BE2C (cell line): ENCODE results near the gene RECQL.

Experiments used
- DNase-seq: peaks from one replicate; pipeline ENCODE4 v3.0.0-alpha.2; 2020
- H3K27me3 ChIP-seq: fragments of 250-450 bp; sonication (Bioruptor Pico); 2 replicates; pipeline ENCODE4 v1.5.1; 2020; ENCODE audit warnings: mild to moderate bottlenecking
- H3K36me3 ChIP-seq: fragments of 250-450 bp; sonication (Bioruptor Pico); 2 replicates; pipeline ENCODE4 v1.5.1; 2020; ENCODE audit warnings: mild to moderate bottlenecking
- H3K4me1 ChIP-seq: fragments of 250-450 bp; sonication (Bioruptor Pico); 2 replicates; pipeline ENCODE4 v1.5.1; 2020
- H3K4me3 ChIP-seq: 2 replicates; pipeline ENCODE4 v1.5.1; 2011; ENCODE audit warnings: low read depth, low read length
- H3K9me3 ChIP-seq: fragments of 250-450 bp; sonication (Bioruptor Pico); 2 replicates; pipeline ENCODE4 v1.5.1; 2020
- TF ChIP-seq, protein P1 (sequence below): IDR thresholded peaks from 2 replicates; pipeline ENCODE4 v1.5.1; 2012; ENCODE audit warnings: mild to moderate bottlenecking, low read depth, low read length

The RECQL gene

DNA sequence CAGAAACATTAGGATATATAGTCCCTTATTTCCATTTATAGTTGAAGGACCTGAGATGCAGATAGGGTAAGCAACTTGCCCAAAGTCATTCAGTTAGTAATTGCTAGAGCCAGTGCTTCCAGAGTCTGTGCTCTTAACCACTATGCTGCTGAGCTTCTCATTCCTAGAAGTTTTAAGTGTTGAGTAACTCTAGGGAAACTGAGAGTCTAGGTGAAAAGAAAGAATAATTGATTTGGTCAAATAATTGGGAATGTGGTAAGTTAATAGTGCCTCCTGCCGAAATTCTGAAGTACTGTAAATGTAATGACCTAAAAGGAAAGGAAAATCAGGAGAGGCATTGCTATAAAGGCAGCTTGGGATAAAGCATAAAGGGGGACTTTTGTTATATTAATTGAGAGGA, 49.9 kb downstream of the RECQL start:
- DNase-seq: no peak
- no peaks in the 10 kb centered on the region for H3K36me3 ChIP-seq

DNA sequence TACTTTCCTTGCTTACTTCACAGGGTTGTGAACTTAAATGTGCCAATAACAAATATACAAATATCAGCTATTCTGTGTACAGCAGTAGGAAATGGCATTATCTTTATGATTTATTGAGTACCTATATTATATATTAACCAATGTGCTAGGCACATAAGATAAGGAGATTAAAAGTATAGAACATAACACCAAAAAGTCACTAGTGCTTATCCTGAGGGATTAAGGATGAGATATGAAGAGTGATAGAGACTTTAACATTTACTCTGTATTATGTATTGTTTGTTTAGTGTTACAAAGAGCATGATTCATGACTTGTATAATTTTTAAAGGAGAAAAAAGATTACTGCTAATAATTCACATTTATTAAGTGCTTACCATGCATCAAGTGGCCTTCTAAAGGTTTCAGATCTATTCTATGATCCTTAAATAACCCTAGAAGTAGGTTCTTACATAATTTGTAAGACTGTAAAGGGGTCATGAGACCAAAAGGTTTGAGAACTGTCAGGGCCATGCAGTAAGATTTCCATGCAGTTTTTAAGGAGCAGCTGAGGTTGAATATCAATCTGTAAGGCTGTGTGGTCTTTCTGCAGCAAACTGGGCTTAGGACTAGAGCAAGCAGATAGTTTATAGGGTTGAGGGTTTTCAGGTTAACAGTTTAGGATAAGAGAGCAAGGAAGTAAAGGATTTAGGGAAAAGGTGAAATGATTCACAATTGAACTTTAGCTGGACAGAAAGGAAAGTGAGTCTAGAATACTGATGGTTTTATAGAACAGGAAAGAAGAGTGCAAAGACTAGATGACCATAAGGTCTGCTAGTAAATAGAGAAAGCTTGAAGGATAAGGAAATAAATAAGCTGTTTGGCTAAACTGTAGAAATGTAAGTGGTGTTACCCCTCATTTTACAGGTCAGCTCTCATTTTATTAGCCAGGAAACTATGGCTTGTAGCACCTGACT, 57.0 kb downstream of the RECQL start:
- Histone ChIP-seq H3K4me1 (no peaks in the 10 kb centered on the region), H3K9me3 (no peaks in the 10 kb centered on the region), H3K36me3 (no peaks in the 10 kb centered on the region), H3K27me3 (no peaks in the 10 kb centered on the region), H3K4me3 (no peak overlapping the region)
- TF ChIP-seq, protein P1, sequence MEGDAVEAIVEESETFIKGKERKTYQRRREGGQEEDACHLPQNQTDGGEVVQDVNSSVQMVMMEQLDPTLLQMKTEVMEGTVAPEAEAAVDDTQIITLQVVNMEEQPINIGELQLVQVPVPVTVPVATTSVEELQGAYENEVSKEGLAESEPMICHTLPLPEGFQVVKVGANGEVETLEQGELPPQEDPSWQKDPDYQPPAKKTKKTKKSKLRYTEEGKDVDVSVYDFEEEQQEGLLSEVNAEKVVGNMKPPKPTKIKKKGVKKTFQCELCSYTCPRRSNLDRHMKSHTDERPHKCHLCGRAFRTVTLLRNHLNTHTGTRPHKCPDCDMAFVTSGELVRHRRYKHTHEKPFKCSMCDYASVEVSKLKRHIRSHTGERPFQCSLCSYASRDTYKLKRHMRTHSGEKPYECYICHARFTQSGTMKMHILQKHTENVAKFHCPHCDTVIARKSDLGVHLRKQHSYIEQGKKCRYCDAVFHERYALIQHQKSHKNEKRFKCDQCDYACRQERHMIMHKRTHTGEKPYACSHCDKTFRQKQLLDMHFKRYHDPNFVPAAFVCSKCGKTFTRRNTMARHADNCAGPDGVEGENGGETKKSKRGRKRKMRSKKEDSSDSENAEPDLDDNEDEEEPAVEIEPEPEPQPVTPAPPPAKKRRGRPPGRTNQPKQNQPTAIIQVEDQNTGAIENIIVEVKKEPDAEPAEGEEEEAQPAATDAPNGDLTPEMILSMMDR: no peak
- DNase-seq: no peak

More for the DNA sequence above, 49.9 kb downstream of the RECQL start:
- no peak overlapping the region for H3K4me3 ChIP-seq
- no peaks in the 10 kb centered on the region for H3K4me1 ChIP-seq
- TF ChIP-seq, protein P1: 0 out of 2 replicates have a peak, but pooled peaks have one; percentile 4
- no peaks in the 10 kb centered on the region for H3K9me3 ChIP-seq
- H3K27me3 ChIP-seq: no peaks in the 10 kb centered on the region

DNA sequence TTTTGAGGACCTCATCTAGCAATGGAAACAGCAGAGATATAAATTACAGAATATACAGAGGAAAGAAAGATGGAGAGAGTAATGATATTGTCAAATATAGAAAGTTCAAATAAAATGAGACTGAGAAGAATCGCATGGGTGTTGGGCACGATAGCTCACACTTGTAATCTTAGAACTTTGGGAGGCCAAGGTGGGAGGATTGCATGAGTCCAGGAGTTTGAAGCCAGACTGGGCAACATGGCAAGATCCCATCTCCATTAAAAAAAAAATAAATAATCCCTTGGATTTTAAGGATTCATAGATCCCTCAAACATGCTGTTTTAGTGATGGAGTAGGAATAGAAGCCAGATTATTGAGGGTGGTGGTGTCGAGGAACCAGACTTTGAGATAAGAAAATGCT, 62.1 kb downstream of the RECQL start:
- no peak for DNase-seq
- Histone ChIP-seq H3K4me1 (no peaks in the 10 kb centered on the region), H3K4me3 (no peak overlapping the region), H3K27me3 (peaks cover 7% of the 10 kb centered on the region), H3K36me3 (no peaks in the 10 kb centered on the region), H3K9me3 (no peaks in the 10 kb centered on the region)
- TF ChIP-seq, protein P1: no peak

DNA sequence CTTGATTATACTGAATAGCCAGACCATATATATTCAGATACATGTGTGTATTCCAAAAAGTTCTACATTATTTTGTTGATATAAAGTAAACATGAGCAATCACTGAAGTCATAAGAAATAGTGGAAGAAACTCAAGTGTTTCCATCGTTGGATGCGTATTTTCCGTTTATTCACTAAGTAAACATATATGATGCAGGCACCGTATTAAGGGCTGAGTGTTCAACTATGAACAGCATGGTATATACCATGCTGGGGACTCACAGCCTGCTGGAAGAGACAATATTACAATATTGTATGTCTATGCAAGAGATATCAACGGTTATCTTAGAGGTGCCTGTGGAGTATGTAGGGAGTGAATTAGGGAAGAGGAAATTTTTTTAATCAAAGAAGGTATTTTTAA, 62.8 kb downstream of the RECQL start:
- TF ChIP-seq, protein P1: no peak
- Histone ChIP-seq H3K9me3 (no peaks in the 10 kb centered on the region), H3K36me3 (no peaks in the 10 kb centered on the region), H3K4me3 (peak overlapping the region; percentile 84), H3K27me3 (peaks cover 7% of the 10 kb centered on the region), H3K4me1 (no peaks in the 10 kb centered on the region)
- DNase-seq: no peak

DNA sequence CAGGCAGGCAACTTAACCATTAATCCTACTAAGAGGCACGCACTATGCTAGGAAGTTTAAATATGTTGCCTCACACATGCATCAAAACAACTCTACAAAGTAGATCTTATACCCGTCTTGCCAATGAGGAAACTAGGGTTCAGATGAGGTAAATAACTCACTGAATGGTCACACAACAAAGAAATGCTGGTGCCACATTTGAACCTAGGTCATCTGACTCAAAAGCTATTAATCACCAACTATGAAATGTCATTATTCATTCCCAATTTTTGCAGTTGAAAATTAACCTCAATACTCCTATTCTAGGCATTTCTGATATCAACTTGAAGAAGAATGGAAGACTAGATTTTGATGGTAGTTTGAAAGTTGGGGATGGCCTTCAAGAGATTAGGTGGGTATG, 66.7 kb downstream of the RECQL start:
- Histone ChIP-seq H3K4me3 (no peak overlapping the region), H3K27me3 (peaks cover 7% of the 10 kb centered on the region), H3K4me1 (no peaks in the 10 kb centered on the region), H3K9me3 (no peaks in the 10 kb centered on the region), H3K36me3 (no peaks in the 10 kb centered on the region)
- TF ChIP-seq, protein P1: no peak
- no peak for DNase-seq

DNA sequence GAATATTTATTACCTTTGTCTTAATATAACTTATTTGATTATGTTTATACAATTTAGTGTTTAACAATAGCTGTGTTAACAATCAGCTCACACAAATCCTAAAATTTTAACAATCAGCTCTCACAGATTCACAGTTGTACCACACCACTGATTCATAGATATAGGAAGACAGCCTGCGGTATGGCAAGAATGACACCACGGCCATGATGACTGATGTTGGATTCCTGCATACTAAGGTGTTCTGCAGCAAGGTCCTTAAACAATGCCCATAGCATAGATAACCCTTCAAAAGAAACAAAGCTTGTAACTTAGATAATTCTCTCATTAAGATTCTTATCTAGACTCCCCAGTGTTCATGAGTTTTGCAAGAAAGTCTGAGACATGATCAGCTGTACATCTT, 67.9 kb downstream of the RECQL start:
- Histone ChIP-seq H3K36me3 (no peaks in the 10 kb centered on the region), H3K9me3 (no peaks in the 10 kb centered on the region), H3K4me3 (no peak overlapping the region), H3K27me3 (peaks cover 7% of the 10 kb centered on the region), H3K4me1 (no peaks in the 10 kb centered on the region)
- TF ChIP-seq, protein P1: no peak
- DNase-seq: no peak
